DMS 273 (cell line): ENCODE measurements around the gene WT1.
"Not testable (repeated sequence)": the region's sequence is repeated elsewhere in the genome, so short reads cannot be mapped to it uniquely, and the experiment has no call there.

ENCODE experiments used
- DNase-seq: peaks from one replicate; lab custom pipeline; 2025; ENCODE audit not compliant: unreplicated experiment; lab: John Stamatoyannopoulos, UW

Gene WT1

GRCh38 chr11:32388871-32389770 is 46.2 kb downstream of the WT1 start:
- DNase-seq, result no peak

GRCh38 chr11:32388365-32388764 is 47.0 kb downstream of the WT1 start:
- no peak for DNase-seq

- DNase-seq, result no peak
These were observed 47.9 kb downstream of the WT1 start for GRCh38 chr11:32387411-32387810.

- DNase-seq, result peak; percentile 22
These were observed 48.5 kb downstream of the WT1 start for GRCh38 chr11:32386770-32387377.

GRCh38 chr11:32385998-32386397 is 49.3 kb downstream of the WT1 start:
- DNase-seq, result peak; percentile 71

GRCh38 chr11:32382339-32383049 is 52.8 kb downstream of the WT1 start:
- DNase-seq, result no peak

GRCh38 chr11:32381179-32381578 is 54.2 kb downstream of the WT1 start:
- DNase-seq, result no peak

- no peak for DNase-seq
These were observed 55.6 kb downstream of the WT1 start for GRCh38 chr11:32379719-32380118.

- no peak for DNase-seq
These were observed 59.5 kb downstream of the WT1 start for GRCh38 chr11:32375826-32376225.

- peak; percentile 80 for DNase-seq
These were observed 61.1 kb downstream of the WT1 start for GRCh38 chr11:32374261-32374711.

- DNase-seq, result not testable (repeated sequence)
These were observed 65.4 kb downstream of the WT1 start for GRCh38 chr11:32369987-32370386.

- no peak for DNase-seq
These were observed 68.7 kb downstream of the WT1 start for GRCh38 chr11:32366666-32367065.

- DNase-seq, result no peak
These were observed 70.1 kb downstream of the WT1 start for GRCh38 chr11:32365192-32365591.

- DNase-seq, result no peak
These were observed 76.6 kb downstream of the WT1 start for GRCh38 chr11:32358729-32359128.

GRCh38 chr11:32353884-32354283 is 81.5 kb downstream of the WT1 start:
- DNase-seq, result no peak

GRCh38 chr11:32348502-32348901 is 86.8 kb downstream of the WT1 start:
- DNase-seq, result no peak

GRCh38 chr11:32344946-32345345 is 90.4 kb downstream of the WT1 start:
- DNase-seq, result no peak

- no peak for DNase-seq
These were observed 91.9 kb downstream of the WT1 start for GRCh38 chr11:32343325-32344008.

GRCh38 chr11:32341620-32342613 is 93.4 kb downstream of the WT1 start:
- DNase-seq, result no peak

GRCh38 chr11:32340181-32340580 is 95.2 kb downstream of the WT1 start:
- DNase-seq, result no peak
